CD4-positive, alpha-beta T cell (primary cell): ENCODE results near the gene XRCC5. TPM values are rescaled to one million over a fixed set of nuclear protein-coding genes. Genes with fewer than 3 reads are reported as not detected.

Experiments used
- ATAC-seq: fragments of 200-7000 bp; cut with Tn5 transposase; one replicate; pipeline ENCODE4 v1.10.0; 2022; ENCODE audit warnings: mild to moderate bottlenecking; ENCODE audit not compliant: poor library complexity
- CTCF ChIA-PET: fragments of 350-600 bp; sonication (Branson Sonifier 250); formaldehyde crosslinking; loops from one replicate; lab custom pipeline; 2021; ENCODE audit warnings: antibody characterized with exemption, inconsistent platforms; lab: Charles Lee
- POLR2A ChIA-PET: fragments of 350-600 bp; sonication (Branson Sonifier 250); formaldehyde crosslinking; loops from one replicate; lab custom pipeline; 2021; ENCODE audit warnings: antibody characterized with exemption, inconsistent platforms; lab: Charles Lee
- DNase-seq, 14 experiments: peaks; one replicate each; pipeline ENCODE4 v3.0.0-alpha.2; 2013 to 2020; ENCODE audit warnings: mixed read lengths in 2 of 14
- H3K27ac ChIP-seq, 2 donors: one replicate each; pipeline versions ENCODE4 v1.5.1 to v1.7.0; 2013; ENCODE audit warnings: low read length in 2 of 2, low read depth in 1 of 2, mild to moderate bottlenecking in 1 of 2
- H3K27me3 ChIP-seq, 2 experiments: 1 replicate in 1 of 2; 2 replicates in 1 of 2; pipeline versions ENCODE4 v1.6.1 to v1.7.0; 2013; ENCODE audit warnings: low read length in 2 of 2, control low read depth in 1 of 2, mild to moderate bottlenecking in 1 of 2, moderate library complexity in 1 of 2; ENCODE audit not compliant: insufficient read depth in 2 of 2, control insufficient read depth in 1 of 2
- H3K36me3 ChIP-seq: one replicate; pipeline ENCODE4 v1.6.1; 2013; ENCODE audit warnings: low read length, control low read depth; ENCODE audit not compliant: insufficient read depth
- H3K4me1 ChIP-seq: one replicate; pipeline ENCODE4 v1.6.1; 2013; ENCODE audit warnings: low read length, control low read depth; ENCODE audit not compliant: insufficient read depth
- H3K4me3 ChIP-seq: one replicate; pipeline ENCODE4 v1.5.1; 2013; ENCODE audit warnings: mild to moderate bottlenecking, low read length, moderate library complexity
- H3K9me3 ChIP-seq, 2 experiments: 1 replicate in 1 of 2; 2 replicates in 1 of 2; pipeline versions ENCODE4 v1.6.1 to v1.7.0; 2013; ENCODE audit warnings: low read length in 2 of 2, mild to moderate bottlenecking in 2 of 2, control low read depth in 1 of 2, moderate library complexity in 1 of 2; ENCODE audit not compliant: control insufficient read depth in 1 of 2, insufficient read depth in 1 of 2
- H3K27ac Mint-ChIP-seq: one replicate; pipeline ENCODE4 v1.8.0; 2020; ENCODE audit warnings: mixed read lengths
- H3K27me3 Mint-ChIP-seq: one replicate; pipeline ENCODE4 v1.8.0; 2021; ENCODE audit warnings: mixed read lengths
- H3K36me3 Mint-ChIP-seq: one replicate; pipeline ENCODE4 v1.8.0; 2021; ENCODE audit warnings: low read depth, mixed read lengths
- H3K4me1 Mint-ChIP-seq: one replicate; pipeline ENCODE4 v1.8.0; 2021; ENCODE audit warnings: low read depth, mixed read lengths
- H3K4me3 Mint-ChIP-seq: one replicate; pipeline ENCODE4 v1.8.0; 2020; ENCODE audit warnings: mild to moderate bottlenecking, mixed read lengths
- H3K9me3 Mint-ChIP-seq: one replicate; pipeline ENCODE4 v1.8.0; 2020; ENCODE audit warnings: mixed read lengths
- intact Hi-C, 2 experiments: fragments of 100-400 bp; cut with DNase I in 1 of 2; cut with micrococcal nuclease in 1 of 2; formaldehyde crosslinking; loops; one replicate each; pipeline versions ENCODE4 v1.15.1 to v1.9.0; 2023 to 2025; cut with DNase I, micrococcal nuclease
- total RNA-seq, 174 experiments: library from RNA in 2 of 174; stranded (reverse) in 2 of 174; gene quantifications; one replicate each; pipeline ENCODE4 v1.2.3 and lab custom pipeline; 2021 to 2026
- TF ChIP-seq, protein P1 (sequence below): fragments of 200-600 bp; IDR thresholded peaks from one replicate; pipeline ENCODE4 v1.8.0; 2022; ENCODE audit warnings: antibody characterized with exemption, mild to moderate bottlenecking

Gene XRCC5
- total RNA-seq, 2 experiments from 2014 or later, result 126 to 129 TPM

DNA sequence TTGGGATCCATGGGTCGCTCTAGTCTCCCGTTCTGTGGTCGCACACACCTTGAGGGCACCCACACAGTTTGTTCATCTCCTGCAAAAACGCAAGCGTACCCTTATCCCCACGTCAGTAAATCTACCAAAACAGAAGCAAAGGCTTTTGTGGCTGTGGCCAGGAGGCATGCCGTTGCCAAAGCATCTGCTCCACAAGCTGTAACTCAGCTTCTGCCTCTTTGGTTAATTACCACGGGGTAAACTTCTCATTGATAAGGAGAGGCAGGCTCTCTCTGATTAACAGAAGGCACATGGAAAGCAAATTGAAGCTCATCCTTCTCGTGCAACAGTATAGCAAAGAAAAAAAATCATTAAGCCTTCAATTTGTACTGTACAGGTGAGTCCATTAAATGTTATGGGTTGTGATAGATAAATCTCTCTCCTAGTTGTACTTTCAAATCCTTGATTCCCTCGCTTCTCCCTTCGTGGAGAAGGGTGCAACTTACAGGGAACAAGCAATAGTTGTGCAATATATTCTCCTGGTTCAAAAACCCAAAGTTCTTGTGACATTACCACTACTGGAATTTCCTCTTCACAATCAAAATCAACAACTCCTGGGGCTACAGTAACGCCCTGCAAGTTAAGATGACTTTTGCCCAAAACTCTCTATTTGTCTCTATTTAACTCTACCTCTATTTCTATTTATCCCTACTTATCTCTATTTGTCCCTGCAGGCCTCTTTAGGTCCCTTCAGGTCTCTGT, 37.9 kb upstream of the XRCC5 start:
- Mint-ChIP-seq H3K36me3 (peaks cover 47% of the 10 kb centered on the region), H3K9me3 (no peaks in the 10 kb centered on the region), H3K27ac (no peak overlapping the region), H3K27me3 (no peaks in the 10 kb centered on the region), H3K4me3 (no peak overlapping the region), H3K4me1 (peaks cover 54% of the 10 kb centered on the region)
- ATAC-seq (no peak), DNase-seq (no peak)
- no peak overlapping the region for H3K27ac ChIP-seq
- ChIA-PET POLR2A (interaction anchor here (0.5 to 2.0 kb wide), 3 partner anchors 12 to 24 kb away, joined by 3 to 8 read pairs (median 3); no protein-coding TSS in a partner anchor), CTCF (interaction anchor here (1.3 kb wide), 1 partner anchor 13 kb away, joined by 4 read pairs; no protein-coding TSS in a partner anchor)
- peaks cover 7% of the 10 kb centered on the region for H3K4me1 ChIP-seq
- intact Hi-C loops, result loop anchor here in 1 of 2 experiments (5.0 kb wide), 1 partner anchor 36 kb away; the partner anchor contains the start of gene XRCC5
- H3K9me3 ChIP-seq, result no peaks in the 10 kb centered on the region
- no peaks in the 10 kb centered on the region for H3K27me3 ChIP-seq
- TF ChIP-seq, protein P1, sequence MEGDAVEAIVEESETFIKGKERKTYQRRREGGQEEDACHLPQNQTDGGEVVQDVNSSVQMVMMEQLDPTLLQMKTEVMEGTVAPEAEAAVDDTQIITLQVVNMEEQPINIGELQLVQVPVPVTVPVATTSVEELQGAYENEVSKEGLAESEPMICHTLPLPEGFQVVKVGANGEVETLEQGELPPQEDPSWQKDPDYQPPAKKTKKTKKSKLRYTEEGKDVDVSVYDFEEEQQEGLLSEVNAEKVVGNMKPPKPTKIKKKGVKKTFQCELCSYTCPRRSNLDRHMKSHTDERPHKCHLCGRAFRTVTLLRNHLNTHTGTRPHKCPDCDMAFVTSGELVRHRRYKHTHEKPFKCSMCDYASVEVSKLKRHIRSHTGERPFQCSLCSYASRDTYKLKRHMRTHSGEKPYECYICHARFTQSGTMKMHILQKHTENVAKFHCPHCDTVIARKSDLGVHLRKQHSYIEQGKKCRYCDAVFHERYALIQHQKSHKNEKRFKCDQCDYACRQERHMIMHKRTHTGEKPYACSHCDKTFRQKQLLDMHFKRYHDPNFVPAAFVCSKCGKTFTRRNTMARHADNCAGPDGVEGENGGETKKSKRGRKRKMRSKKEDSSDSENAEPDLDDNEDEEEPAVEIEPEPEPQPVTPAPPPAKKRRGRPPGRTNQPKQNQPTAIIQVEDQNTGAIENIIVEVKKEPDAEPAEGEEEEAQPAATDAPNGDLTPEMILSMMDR, result no peak
- H3K36me3 ChIP-seq, result peaks cover 25% of the 10 kb centered on the region
- H3K4me3 ChIP-seq, result no peak overlapping the region

DNA sequence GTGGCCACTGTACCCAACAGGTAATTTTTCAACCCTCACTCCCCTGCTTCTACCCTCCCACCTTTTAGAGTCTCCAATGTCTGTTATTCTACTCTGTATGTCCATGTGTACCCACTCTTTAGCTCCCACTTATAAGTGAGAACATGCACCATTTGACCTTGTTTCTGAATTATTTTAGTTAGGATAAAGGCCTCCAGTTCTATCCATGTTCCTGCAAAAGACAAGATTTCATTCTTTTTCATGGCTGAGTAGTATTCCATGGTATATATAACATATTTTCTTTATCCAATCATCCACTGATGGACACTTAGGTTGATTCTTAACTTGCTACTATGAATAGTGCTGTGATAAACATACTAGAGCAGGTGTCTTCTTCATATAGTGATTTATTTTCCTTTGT, 36.7 kb upstream of the XRCC5 start:
- H3K27me3 Mint-ChIP-seq, result no peaks in the 10 kb centered on the region
- no peak overlapping the region for H3K27ac Mint-ChIP-seq
- intact Hi-C loops, result loop anchor here in 1 of 2 experiments (5.0 kb wide), 1 partner anchor 35 kb away; the partner anchor contains the start of gene XRCC5
- peaks cover 53% of the 10 kb centered on the region for H3K4me1 Mint-ChIP-seq
- Histone ChIP-seq H3K27ac (no peak overlapping the region), H3K36me3 (peaks cover 25% of the 10 kb centered on the region), H3K9me3 (no peaks in the 10 kb centered on the region), H3K4me1 (peaks cover 8% of the 10 kb centered on the region), H3K27me3 (no peaks in the 10 kb centered on the region), H3K4me3 (no peak overlapping the region)
- DNase-seq (no peak), ATAC-seq (no peak)
- ChIA-PET CTCF (interaction anchor here (1.2 to 1.4 kb wide), 2 partner anchors 8 to 13 kb away, joined by 3 to 4 read pairs; no protein-coding TSS in a partner anchor), POLR2A (interaction anchor here (1.0 kb wide), 1 partner anchor 81 kb away, joined by 4 read pairs; no protein-coding TSS in a partner anchor)
- TF ChIP-seq, protein P1, result no peak
- H3K9me3 Mint-ChIP-seq, result no peaks in the 10 kb centered on the region
- peaks cover 40% of the 10 kb centered on the region for H3K36me3 Mint-ChIP-seq
- no peak overlapping the region for H3K4me3 Mint-ChIP-seq

DNA sequence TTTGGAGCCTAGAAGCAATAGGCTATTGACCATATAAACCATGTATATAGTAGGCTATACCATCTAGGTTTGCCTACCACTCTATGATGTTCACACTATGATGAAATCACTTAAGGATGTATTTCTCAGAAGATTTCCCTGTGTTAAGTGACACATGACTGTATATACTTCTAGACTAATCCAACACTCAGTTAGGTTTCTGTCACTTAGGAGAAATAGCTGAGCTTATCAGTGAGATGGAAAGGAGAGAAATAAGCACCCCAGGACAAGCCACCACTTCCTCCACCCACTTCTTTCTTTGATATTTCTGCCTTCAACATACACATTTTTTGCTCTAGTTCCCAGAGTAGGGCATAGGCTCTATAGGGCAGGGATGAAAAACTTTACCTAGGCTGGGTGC, 35.4 kb upstream of the XRCC5 start:
- Mint-ChIP-seq H3K36me3 (peaks cover 40% of the 10 kb centered on the region), H3K27ac (peak overlapping the region; percentile 64), H3K9me3 (no peaks in the 10 kb centered on the region), H3K4me1 (peaks cover 47% of the 10 kb centered on the region), H3K4me3 (no peak overlapping the region), H3K27me3 (no peaks in the 10 kb centered on the region)
- Histone ChIP-seq H3K4me1 (peaks cover 5% of the 10 kb centered on the region), H3K27me3 (no peaks in the 10 kb centered on the region), H3K9me3 (no peaks in the 10 kb centered on the region), H3K4me3 (no peak overlapping the region), H3K27ac (no peak overlapping the region), H3K36me3 (peaks cover 25% of the 10 kb centered on the region)
- ATAC-seq (no peak), DNase-seq (no peak)
- intact Hi-C loops, result loop anchor here in 1 of 2 experiments (5.0 kb wide), 1 partner anchor 34 kb away; the partner anchor contains the start of gene XRCC5
- ChIA-PET CTCF (interaction anchor here (1.2 to 1.4 kb wide), 2 partner anchors 10 to 15 kb away, joined by 3 to 4 read pairs; no protein-coding TSS in a partner anchor), POLR2A (no interaction called here)
- TF ChIP-seq, protein P1, result no peak
